Measurements from ENCODE around the gene KIAA1191. TPM values are rescaled to one million over a fixed set of nuclear protein-coding genes. Genes with fewer than 3 reads are reported as not detected.

KIAA1191 gene
- total RNA-seq, 1 experiment from 2014 or later, result 119 TPM

GRCh38 chr5:176383248-176383905 lies 21.8 kb upstream of the KIAA1191 start:
- Histone ChIP-seq H3K4me1 (0 out of 2 replicates have a peak, but pooled peaks cover 3% of the 10 kb centered on the region), H3K27me3 (no peaks in the 10 kb centered on the region), H3K4me3 (no peak overlapping the region), H3K27ac (no peak overlapping the region), H3K9me3 (replicated peaks) (no peaks in the 10 kb centered on the region), H3K36me3 (peaks cover 52% of the 10 kb centered on the region)
- no peak for DNase-seq

- Histone ChIP-seq H3K4me1 (0 out of 2 replicates have a peak, but pooled peaks cover 3% of the 10 kb centered on the region), H3K4me3 (no peak overlapping the region), H3K27ac (no peak overlapping the region), H3K9me3 (replicated peaks) (no peaks in the 10 kb centered on the region), H3K27me3 (no peaks in the 10 kb centered on the region), H3K36me3 (peaks cover 52% of the 10 kb centered on the region)
- DNase-seq, result no peak
These were observed 21.2 kb upstream of the KIAA1191 start for GRCh38 chr5:176382721-176383120.

- Histone ChIP-seq H3K27ac (no peak overlapping the region), H3K4me1 (no peaks in the 10 kb centered on the region), H3K4me3 (no peak overlapping the region), H3K36me3 (peaks cover 52% of the 10 kb centered on the region), H3K9me3 (replicated peaks) (no peaks in the 10 kb centered on the region), H3K27me3 (no peaks in the 10 kb centered on the region)
- no peak for DNase-seq
These were observed 20.4 kb upstream of the KIAA1191 start for GRCh38 chr5:176381979-176382378.

- Histone ChIP-seq H3K9me3 (replicated peaks) (no peaks in the 10 kb centered on the region), H3K27ac (no peak overlapping the region), H3K36me3 (peaks cover 49% of the 10 kb centered on the region), H3K4me3 (no peak overlapping the region), H3K4me1 (no peaks in the 10 kb centered on the region), H3K27me3 (no peaks in the 10 kb centered on the region)
- no peak for DNase-seq
These were observed 19.9 kb upstream of the KIAA1191 start for GRCh38 chr5:176381423-176381822.

GRCh38 chr5:176379881-176380280 lies 18.3 kb upstream of the KIAA1191 start:
- H3K36me3 ChIP-seq, result peaks cover 36% of the 10 kb centered on the region

GRCh38 chr5:176373100-176373818 lies 11.7 kb upstream of the KIAA1191 start:
- H3K36me3 ChIP-seq, result no peaks in the 10 kb centered on the region
- no peak for DNase-seq
- H3K4me1 ChIP-seq, result no peaks in the 10 kb centered on the region

More at GRCh38 chr5:176379881-176380280, 18.3 kb upstream of the KIAA1191 start:
- no peaks in the 10 kb centered on the region for H3K9me3 ChIP-seq (replicated peaks)
- DNase-seq, result no peak
- H3K4me3 ChIP-seq, result no peak overlapping the region
- no peaks in the 10 kb centered on the region for H3K4me1 ChIP-seq
- no peak overlapping the region for H3K27ac ChIP-seq
- H3K27me3 ChIP-seq, result no peaks in the 10 kb centered on the region

GRCh38 chr5:176371621-176372539 lies 10.3 kb upstream of the KIAA1191 start:
- no peak for DNase-seq

More at GRCh38 chr5:176373100-176373818, 11.7 kb upstream of the KIAA1191 start:
- H3K9me3 ChIP-seq (replicated peaks), result no peaks in the 10 kb centered on the region
- H3K27me3 ChIP-seq, result no peaks in the 10 kb centered on the region
- no peak overlapping the region for H3K27ac ChIP-seq
- H3K4me3 ChIP-seq, result no peak overlapping the region

GRCh38 chr5:176369934-176370711 lies 8.6 kb upstream of the KIAA1191 start:
- no peak overlapping the region for H3K4me3 ChIP-seq
- no peaks in the 10 kb centered on the region for H3K27me3 ChIP-seq
- no peak overlapping the region for H3K27ac ChIP-seq
- H3K4me1 ChIP-seq, result no peaks in the 10 kb centered on the region
- H3K36me3 ChIP-seq, result no peaks in the 10 kb centered on the region
- no peak for DNase-seq
- no peaks in the 10 kb centered on the region for H3K9me3 ChIP-seq (replicated peaks)

More at GRCh38 chr5:176371621-176372539, 10.3 kb upstream of the KIAA1191 start:
- H3K4me3 ChIP-seq, result no peak overlapping the region
- H3K9me3 ChIP-seq (replicated peaks), result no peaks in the 10 kb centered on the region
- no peaks in the 10 kb centered on the region for H3K27me3 ChIP-seq
- no peak overlapping the region for H3K27ac ChIP-seq
- no peaks in the 10 kb centered on the region for H3K4me1 ChIP-seq
- no peaks in the 10 kb centered on the region for H3K36me3 ChIP-seq

GRCh38 chr5:176368726-176369125 lies 7.2 kb upstream of the KIAA1191 start:
- Histone ChIP-seq H3K27me3 (no peaks in the 10 kb centered on the region), H3K9me3 (replicated peaks) (no peaks in the 10 kb centered on the region), H3K27ac (no peak overlapping the region), H3K4me1 (no peaks in the 10 kb centered on the region), H3K36me3 (no peaks in the 10 kb centered on the region), H3K4me3 (no peak overlapping the region)
- DNase-seq, result no peak

- Histone ChIP-seq H3K27ac (no peak overlapping the region; the same call in 1 of the 2 replicates), H3K27me3 (no peaks in the 10 kb centered on the region), H3K36me3 (no peaks in the 10 kb centered on the region), H3K4me3 (peak overlapping the region; percentile 69), H3K4me1 (no peaks in the 10 kb centered on the region; the same call in 1 of the 2 replicates), H3K9me3 (replicated peaks) (no peaks in the 10 kb centered on the region)
- DNase-seq, result no peak
These were observed 4.8 kb upstream of the KIAA1191 start for GRCh38 chr5:176366232-176366894.

GRCh38 chr5:176365351-176366231 lies 4.0 kb upstream of the KIAA1191 start, which contains the start of gene ARL10:
TSS of gene ARL10 (plus strand) at chr5:176365487. CDS start at chr5:176365564, 77 bp downstream.
- DNase-seq, result peak; percentile 52 to 59
- Histone ChIP-seq H3K27ac (no peak within 1 kb of the TSS; the same call in 1 of the 2 replicates), H3K4me1 (no peaks in the 10 kb centered on the region; the same call in 1 of the 2 replicates), H3K36me3 (no peaks in the 10 kb centered on the region), H3K9me3 (replicated peaks) (no peaks in the 10 kb centered on the region), H3K27me3 (no peaks in the 10 kb centered on the region), H3K4me3 (peak within 1 kb of the TSS; percentile 69)

- Histone ChIP-seq H3K27ac (no peak overlapping the region), H3K36me3 (no peaks in the 10 kb centered on the region), H3K4me1 (no peaks in the 10 kb centered on the region; the same call in 1 of the 2 replicates), H3K27me3 (no peaks in the 10 kb centered on the region), H3K9me3 (replicated peaks) (no peaks in the 10 kb centered on the region), H3K4me3 (peak overlapping the region; percentile 69)
- no peak for DNase-seq
These were observed 3.3 kb upstream of the KIAA1191 start for GRCh38 chr5:176364765-176365350.

GRCh38 chr5:176362233-176362490 lies 598 bp upstream of the KIAA1191 start:
- Histone ChIP-seq H3K9me3 (replicated peaks) (no peaks in the 10 kb centered on the region), H3K36me3 (peaks cover 17% of the 10 kb centered on the region), H3K4me3 (peak overlapping the region; percentile 91), H3K27ac (no peak overlapping the region), H3K4me1 (no peaks in the 10 kb centered on the region; the same call in 1 of the 2 replicates), H3K27me3 (no peaks in the 10 kb centered on the region)
- DNase-seq, result no peak

Data from SJCRH30 (cell line).